HepG2 (cell line): ENCODE results near the gene BRCA1. TPM values are rescaled to one million over a fixed set of nuclear protein-coding genes. Genes with fewer than 3 reads are reported as not detected.

Source experiments
- ARID3A ChIP-seq: IDR thresholded peaks from 2 replicates; pipeline ENCODE4 v1.6.1; 2012; ENCODE audit warnings: low read depth, low read length, improper control_type of control experiment
- CSRNP2 ChIP-seq: sonication (generic); formaldehyde crosslinking; conservative IDR thresholded peaks from 2 replicates; pipeline ENCODE4 v1.8.0; 2022; ENCODE audit warnings: low read depth, missing genetic modification reagents
- DNMT3B ChIP-seq: conservative IDR thresholded peaks from 2 replicates; pipeline ENCODE4 v1.6.1; 2016; ENCODE audit warnings: missing biosample characterization, control low read depth
- FOXC1 ChIP-seq: sonication (generic); formaldehyde crosslinking; IDR thresholded peaks from 2 replicates; pipeline ENCODE4 v1.8.0; 2022; ENCODE audit warnings: mild to moderate bottlenecking, missing genetic modification reagents, borderline replicate concordance
- NR3C1 ChIP-seq: sonication (generic); formaldehyde crosslinking; IDR thresholded peaks from 2 replicates; pipeline ENCODE4 v1.4.0; 2020; ENCODE audit warnings: missing genetic modification reagents
- RAD51 ChIP-seq: fragments of 450-650 bp; IDR thresholded peaks from 2 replicates; pipeline ENCODE4 v1.6.1; 2016; ENCODE audit warnings: borderline replicate concordance
- REXO4 ChIP-seq: sonication (generic); formaldehyde crosslinking; IDR thresholded peaks from 2 replicates; pipeline ENCODE4 v1.8.0; 2022; ENCODE audit warnings: missing genetic modification reagents, mild to moderate bottlenecking, borderline replicate concordance
- ZNF263 ChIP-seq: sonication (generic); formaldehyde crosslinking; IDR thresholded peaks from 2 replicates; pipeline ENCODE4 v1.4.0; 2020; ENCODE audit warnings: missing genetic modification reagents
- ZNF451 ChIP-seq: sonication (generic); formaldehyde crosslinking; IDR thresholded peaks from 2 replicates; pipeline ENCODE4 v1.5.0; 2020; ENCODE audit warnings: mild to moderate bottlenecking, missing genetic modification reagents
- ZNF704 ChIP-seq: sonication (generic); formaldehyde crosslinking; IDR thresholded peaks from 2 replicates; pipeline ENCODE4 v1.8.1; 2023; ENCODE audit warnings: mild to moderate bottlenecking, inconsistent platforms, moderate library complexity, missing genetic modification reagents, borderline replicate concordance
- ZNF768 ChIP-seq: sonication (generic); formaldehyde crosslinking; IDR thresholded peaks from 2 replicates; pipeline ENCODE4 v1.4.0; 2020; ENCODE audit warnings: missing genetic modification reagents
- ZNF775 ChIP-seq: sonication (generic); formaldehyde crosslinking; IDR thresholded peaks from 2 replicates; pipeline ENCODE4 v1.4.0; 2020; ENCODE audit warnings: missing genetic modification reagents, mild to moderate bottlenecking, moderate library complexity, borderline replicate concordance
- polyA plus RNA-seq, 8 experiments: library from polyadenylated mRNA; depleted of rRNA in 3 of 8; stranded (reverse) in 7 of 8; unstranded in 1 of 8; fragments of >200 nt; fragmentation: Illumina TruSeq in 4 of 8; extraction: Trizol in 4 of 8; gene quantifications; 2 replicates each; pipeline versions ENCODE4 v1.2.1 to v1.2.3, GENCODE V29; 2011 to 2016; ENCODE audit warnings: low read depth in 4 of 8, missing spikeins in 1 of 8, mixed read lengths in 1 of 8; ENCODE audit not compliant: insufficient read depth in 1 of 8
- total RNA-seq, 5 experiments: library from RNA; depleted of rRNA; stranded (reverse); fragments of >200 nt; fragmentation: Illumina TruSeq; extraction: Trizol; gene quantifications; 2 replicates each; pipeline ENCODE4 v1.2.3, GENCODE V29; 2016; ENCODE audit warnings: low read depth in 1 of 5
- TF ChIP-seq, protein P1 (sequence below): sonication (generic); formaldehyde crosslinking; IDR thresholded peaks from 2 replicates; pipeline ENCODE4 v1.8.1; 2023; ENCODE audit warnings: mild to moderate bottlenecking, missing genetic modification reagents, borderline replicate concordance
- TF ChIP-seq, protein P2 (sequence below): sonication (generic); formaldehyde crosslinking; IDR thresholded peaks from 2 replicates; pipeline ENCODE4 v1.4.0; 2020; ENCODE audit warnings: mild to moderate bottlenecking, missing genetic modification reagents
- TF ChIP-seq, protein P3 (sequence below): sonication (generic); formaldehyde crosslinking; IDR thresholded peaks from 2 replicates; pipeline ENCODE4 v1.4.0; 2020; ENCODE audit warnings: missing genetic modification reagents

Gene BRCA1
- total and polyA plus RNA-seq, 2 of the 13 experiments (the other 11 are each of a cell fraction or from before 2014, with no cell fraction given): 13.3 to 37.5 TPM

DNA sequence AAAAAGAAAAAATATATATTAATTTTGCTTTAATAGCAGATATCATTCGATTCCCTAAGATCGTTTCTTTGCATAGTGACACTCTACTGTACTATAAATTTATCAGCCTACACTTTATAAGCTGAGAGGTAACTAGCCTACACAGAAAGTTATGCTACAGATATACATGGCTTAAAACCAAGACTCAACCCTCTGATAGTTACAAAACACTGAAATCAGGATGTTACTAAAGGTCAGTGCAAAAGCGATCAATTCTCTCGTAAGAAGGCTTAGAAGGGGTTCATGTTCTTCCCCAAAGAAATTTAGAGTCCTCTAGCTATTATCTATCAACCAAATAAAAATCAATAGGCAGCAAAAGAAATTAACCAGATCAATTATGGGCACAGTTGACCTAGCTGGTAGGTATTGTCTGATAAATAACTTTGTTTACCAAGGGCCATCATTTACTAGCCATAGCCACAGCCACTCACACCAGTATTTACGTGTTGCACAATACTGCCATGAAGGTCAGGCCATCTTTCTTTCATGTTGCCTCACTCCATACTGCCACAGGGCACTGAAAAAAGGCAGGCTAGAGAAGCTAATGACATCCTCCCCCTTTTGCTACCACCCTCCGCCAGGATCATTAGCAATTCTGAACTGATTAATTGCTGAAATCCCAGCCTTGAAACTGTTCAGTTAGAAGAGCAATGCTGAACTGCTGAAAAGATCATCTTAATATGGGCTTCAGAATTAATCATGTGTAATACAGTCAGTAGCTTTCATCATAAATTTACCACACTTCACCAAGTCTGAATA, 56.4 kb downstream of the BRCA1 start (continued):
- TF ChIP-seq, protein P1, sequence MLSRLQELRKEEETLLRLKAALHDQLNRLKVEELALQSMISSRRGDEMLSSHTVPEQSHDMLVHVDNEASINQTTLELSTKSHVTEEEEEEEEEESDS (CRISPR knock-in tag): no peak; the same call in 1 of the 2 replicates
- TF ChIP-seq CSRNP2 (CRISPR knock-in tag): no peak
- TF ChIP-seq FOXC1 (CRISPR knock-in tag): peak; percentile 86; the same call in 1 of the 2 replicates
- no peak for TF ChIP-seq ZNF775 (CRISPR knock-in tag)
- TF ChIP-seq, protein P2, sequence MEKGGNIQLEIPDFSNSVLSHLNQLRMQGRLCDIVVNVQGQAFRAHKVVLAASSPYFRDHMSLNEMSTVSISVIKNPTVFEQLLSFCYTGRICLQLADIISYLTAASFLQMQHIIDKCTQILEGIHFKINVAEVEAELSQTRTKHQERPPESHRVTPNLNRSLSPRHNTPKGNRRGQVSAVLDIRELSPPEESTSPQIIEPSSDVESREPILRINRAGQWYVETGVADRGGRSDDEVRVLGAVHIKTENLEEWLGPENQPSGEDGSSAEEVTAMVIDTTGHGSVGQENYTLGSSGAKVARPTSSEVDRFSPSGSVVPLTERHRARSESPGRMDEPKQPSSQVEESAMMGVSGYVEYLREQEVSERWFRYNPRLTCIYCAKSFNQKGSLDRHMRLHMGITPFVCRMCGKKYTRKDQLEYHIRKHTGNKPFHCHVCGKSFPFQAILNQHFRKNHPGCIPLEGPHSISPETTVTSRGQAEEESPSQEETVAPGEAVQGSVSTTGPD (CRISPR knock-in tag): peak; percentile 100
- no peak for TF ChIP-seq ZNF704 (CRISPR knock-in tag)
- TF ChIP-seq DNMT3B: peak; percentile 87; the same call in 1 of the 2 replicates
- TF ChIP-seq, protein P3, sequence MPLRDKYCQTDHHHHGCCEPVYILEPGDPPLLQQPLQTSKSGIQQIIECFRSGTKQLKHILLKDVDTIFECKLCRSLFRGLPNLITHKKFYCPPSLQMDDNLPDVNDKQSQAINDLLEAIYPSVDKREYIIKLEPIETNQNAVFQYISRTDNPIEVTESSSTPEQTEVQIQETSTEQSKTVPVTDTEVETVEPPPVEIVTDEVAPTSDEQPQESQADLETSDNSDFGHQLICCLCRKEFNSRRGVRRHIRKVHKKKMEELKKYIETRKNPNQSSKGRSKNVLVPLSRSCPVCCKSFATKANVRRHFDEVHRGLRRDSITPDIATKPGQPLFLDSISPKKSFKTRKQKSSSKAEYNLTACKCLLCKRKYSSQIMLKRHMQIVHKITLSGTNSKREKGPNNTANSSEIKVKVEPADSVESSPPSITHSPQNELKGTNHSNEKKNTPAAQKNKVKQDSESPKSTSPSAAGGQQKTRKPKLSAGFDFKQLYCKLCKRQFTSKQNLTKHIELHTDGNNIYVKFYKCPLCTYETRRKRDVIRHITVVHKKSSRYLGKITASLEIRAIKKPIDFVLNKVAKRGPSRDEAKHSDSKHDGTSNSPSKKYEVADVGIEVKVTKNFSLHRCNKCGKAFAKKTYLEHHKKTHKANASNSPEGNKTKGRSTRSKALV: peak; percentile 57; the same call in 1 of the 2 replicates
- no peak for TF ChIP-seq ZNF263 (CRISPR knock-in tag)
- no peak for TF ChIP-seq RAD51
- no peak for TF ChIP-seq ZNF451 (CRISPR knock-in tag)
- no peak for TF ChIP-seq NR3C1
- peak; percentile 98 for TF ChIP-seq ARID3A
- no peak for TF ChIP-seq ZNF768 (CRISPR knock-in tag)
- no peak for TF ChIP-seq REXO4
